A549 (cell line): ENCODE results near the gene NLN. TPM values are rescaled to one million over a fixed set of nuclear protein-coding genes. Genes with fewer than 3 reads are reported as not detected.

Experiments
- ATAC-seq, 2 experiments: fragments of 200-7000 bp in 1 of 2; fragments of >200 bp in 1 of 2; cut with Nextera tagmentation in 1 of 2; cut with Tn5 transposase in 1 of 2; 3 replicates each; pipeline versions ENCODE4 v1.8.0 to v1.9.1; 2018 to 2020; ENCODE audit warnings: mild to moderate bottlenecking in 1 of 2, moderate library complexity in 1 of 2
- CTCF ChIA-PET: fragments of 300-600 bp; sonication (Branson Sonifier 250); formaldehyde crosslinking; extraction: SDS; loops from one replicate; lab custom pipeline; 2021; ENCODE audit warnings: antibody characterized with exemption, inconsistent platforms; lab: Yijun Ruan, JAX
- POLR2A ChIA-PET: fragments of 350-600 bp; formaldehyde crosslinking; extraction: SDS; loops from one replicate; lab custom pipeline; 2021; ENCODE audit warnings: antibody characterized with exemption, inconsistent platforms; lab: Yijun Ruan, JAX
- DNase-seq, 2 experiments: peaks; one replicate each; pipeline versions ENCODE4 v3.0.0 to v3.0.0-alpha.2; 2011 to 2016; ENCODE audit warnings: low read depth in 1 of 2, low spot score in 1 of 2
- FAIRE-seq: peaks from 2 replicates; lab custom pipeline; 2011; peaks lifted over from hg19 to GRCh38; lab: Jason Lieb, UNC
- H3K27ac ChIP-seq, 2 experiments: fragments of >200 bp; sonication (Bioruptor Twin); formaldehyde crosslinking; 3 replicates each; pipeline ENCODE4 v1.5.1; 2016 to 2017
- H3K4me1 ChIP-seq: fragments of >200 bp; sonication (Bioruptor Twin); formaldehyde crosslinking; 3 replicates; pipeline ENCODE4 v1.6.1; 2016
- H3K4me2 ChIP-seq: fragments of >200 bp; sonication (Bioruptor Twin); formaldehyde crosslinking; 3 replicates; pipeline ENCODE4 v1.6.1; 2016
- H3K4me3 ChIP-seq: fragments of >200 bp; sonication (Bioruptor Twin); formaldehyde crosslinking; 3 replicates; pipeline ENCODE4 v1.5.1; 2016
- H3K9me3 ChIP-seq: fragments of >200 bp; sonication (Bioruptor Twin); formaldehyde crosslinking; 3 replicates; pipeline ENCODE4 v1.6.1; 2016
- CBX8 ChIP-seq: fragments of 200-600 bp; sonication (generic); IDR thresholded peaks from 2 replicates; pipeline ENCODE4 v1.6.1; 2016
- CHD2 ChIP-seq: fragments of 150-350 bp; IDR thresholded peaks from 2 replicates; pipeline ENCODE4 v1.6.1; 2014; ENCODE audit warnings: low read length; ENCODE audit not compliant: partially characterized antibody
- CHD4 ChIP-seq: fragments of 200-600 bp; sonication (generic); IDR thresholded peaks from 2 replicates; pipeline ENCODE4 v1.6.1; 2016; ENCODE audit warnings: antibody characterized with exemption, mild to moderate bottlenecking, borderline replicate concordance
- EHF ChIP-seq: fragments of 250-450 bp; sonication (Bioruptor Pico); IDR thresholded peaks from 2 replicates; pipeline ENCODE4 v1.5.0; 2020; ENCODE audit warnings: mild to moderate bottlenecking
- EP300 ChIP-seq, 2 experiments: fragments of >200 bp; sonication (Bioruptor Twin); formaldehyde crosslinking; IDR thresholded peaks; 2 replicates in 1 of 2; 3 replicates in 1 of 2; pipeline ENCODE4 v1.6.1; 2016 to 2017
- ESRRA ChIP-seq: fragments of 150-350 bp; IDR thresholded peaks from 2 replicates; pipeline ENCODE4 v1.6.1; 2014; ENCODE audit warnings: mild to moderate bottlenecking, low read length, borderline replicate concordance
- HDAC2 ChIP-seq: fragments of 200-600 bp; sonication (generic); IDR thresholded peaks from 2 replicates; pipeline ENCODE4 v1.6.1; 2016
- HOXB13 ChIP-seq: fragments of 250-450 bp; sonication (Bioruptor Pico); IDR thresholded peaks from 2 replicates; pipeline ENCODE4 v1.5.0; 2020; ENCODE audit warnings: low read depth, mild to moderate bottlenecking, moderate library complexity
- KDM5A ChIP-seq: fragments of 200-600 bp; sonication (generic); IDR thresholded peaks from 2 replicates; pipeline ENCODE4 v1.6.1; 2016; ENCODE audit warnings: antibody characterized with exemption, mild to moderate bottlenecking
- MAX ChIP-seq: IDR thresholded peaks from 2 replicates; pipeline ENCODE4 v1.6.1; 2012
- NR3C1 ChIP-seq: fragments of >200 bp; sonication (Bioruptor Twin); formaldehyde crosslinking; IDR thresholded peaks from 3 replicates; pipeline ENCODE4 v1.6.1; 2017
- POLR2A ChIP-seq: IDR thresholded peaks from 2 replicates; pipeline ENCODE4 v1.6.1; 2012; ENCODE audit warnings: mild to moderate bottlenecking, low read length
- POLR2AphosphoS2 ChIP-seq: conservative IDR thresholded peaks from 2 replicates; pipeline ENCODE4 v1.6.1; 2012; ENCODE audit warnings: low read length, improper control_type of control experiment, inconsistent platforms
- RARB ChIP-seq: fragments of 250-450 bp; sonication (Bioruptor Pico); IDR thresholded peaks from 2 replicates; pipeline ENCODE4 v1.8.0; 2021; ENCODE audit warnings: mild to moderate bottlenecking, moderate library complexity
- RFX5 ChIP-seq: fragments of 450-650 bp; IDR thresholded peaks from 2 replicates; pipeline ENCODE4 v1.7.1; 2014; ENCODE audit warnings: antibody characterized with exemption, mild to moderate bottlenecking, moderate library complexity
- SMC3 ChIP-seq: fragments of >200 bp; sonication (Bioruptor Twin); formaldehyde crosslinking; IDR thresholded peaks from 3 replicates; pipeline ENCODE4 v1.6.1; 2018; ENCODE audit warnings: inconsistent platforms
- USF2 ChIP-seq: fragments of 450-650 bp; IDR thresholded peaks from 2 replicates; pipeline ENCODE4 v1.6.1; 2014; ENCODE audit warnings: antibody characterized with exemption
- ZC3H11A ChIP-seq: fragments of 450-650 bp; IDR thresholded peaks from 2 replicates; pipeline ENCODE4 v1.6.1; 2014; ENCODE audit warnings: antibody characterized with exemption, mild to moderate bottlenecking
- WGBS: methylation state at CpG from one replicate; pipeline ENCODE4 v1.1.6; 2017; ENCODE audit errors: missing lambda C conversion rate; 5-methylcytosine and 5-hydroxymethylcytosine counted together
- polyA plus RNA-seq, 4 experiments: library from polyadenylated mRNA; depleted of rRNA in 3 of 4; stranded (reverse); fragments of >200 nt; fragmentation: RNase III in 1 of 4; extraction: RNeasy Plus Mini Kit Qiagen cat#74134 plus additional on column Dnase treatment in 1 of 4; gene quantifications; 2 replicates in 3 of 4; 3 replicates in 1 of 4; pipeline ENCODE4 v1.2.3, GENCODE V29; 2011 to 2017
- TF ChIP-seq, protein P1 (sequence below): fragments of >200 bp; sonication (Bioruptor Twin); formaldehyde crosslinking; IDR thresholded peaks from 3 replicates; pipeline ENCODE4 v1.5.1; 2016
- TF ChIP-seq, protein P2 (sequence below): fragments of >200 bp; sonication (Bioruptor Twin); formaldehyde crosslinking; IDR thresholded peaks from 2 replicates; pipeline ENCODE4 v1.6.1; 2016
- TF ChIP-seq, protein P3 (sequence below): IDR thresholded peaks from 2 replicates; pipeline ENCODE4 v1.6.1; 2012

NLN gene
- polyA plus RNA-seq, 2 of the 4 experiments (the other 2 are of a cell fraction): 69.3 to 88.9 TPM

GRCh38 chr5:65736011-65736410, 14.0 kb downstream of the NLN start:
- no peak overlapping the region for H3K4me3 ChIP-seq
- no peak overlapping the region for H3K4me2 ChIP-seq
- WGBS: 97% methylated on average over 1 of the region's 1 CpG
- no peak for DNase-seq
- no peak for TF ChIP-seq SMC3
- TF ChIP-seq NR3C1: no peak
- no peak for TF ChIP-seq ZC3H11A
- H3K9me3 ChIP-seq: no peaks in the 10 kb centered on the region
- H3K4me1 ChIP-seq: peaks cover 17% of the 10 kb centered on the region
- FAIRE-seq: no peak
- ChIA-PET CTCF (no interaction called here), POLR2A (no interaction called here)
- H3K27ac ChIP-seq: no peak overlapping the region
- ATAC-seq: no peak

DNA sequence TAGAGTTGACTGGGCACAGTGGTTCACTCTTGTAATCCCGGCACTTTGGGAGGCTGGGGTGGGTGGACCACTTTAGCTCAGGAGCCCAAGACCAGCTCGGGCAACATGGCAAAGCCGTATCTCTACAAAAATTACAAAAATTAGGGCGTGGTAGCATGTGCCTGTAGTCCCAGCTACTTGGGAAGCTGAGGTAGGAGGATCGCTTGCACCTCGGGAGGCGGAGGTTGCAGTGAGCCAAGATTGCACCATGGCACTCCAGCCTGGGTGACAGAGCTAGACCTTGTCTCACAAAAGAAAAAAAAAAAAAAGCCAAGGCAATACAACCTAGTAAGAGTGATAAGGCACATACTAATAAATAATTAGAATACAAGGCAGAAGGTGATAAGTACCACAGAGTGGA, 15.8 kb downstream of the NLN start:
- 72% methylated on average over 7 of the region's 7 CpGs for WGBS
- ChIA-PET POLR2A (no interaction called here), CTCF (no interaction called here)
- TF ChIP-seq KDM5A (no peak), HDAC2 (no peak), USF2 (no peak), RFX5 (no peak), RARB (CRISPR knock-in tag) (no peak), POLR2A (no peak), HOXB13 (no peak), MAX (no peak)
- TF ChIP-seq, protein P1, sequence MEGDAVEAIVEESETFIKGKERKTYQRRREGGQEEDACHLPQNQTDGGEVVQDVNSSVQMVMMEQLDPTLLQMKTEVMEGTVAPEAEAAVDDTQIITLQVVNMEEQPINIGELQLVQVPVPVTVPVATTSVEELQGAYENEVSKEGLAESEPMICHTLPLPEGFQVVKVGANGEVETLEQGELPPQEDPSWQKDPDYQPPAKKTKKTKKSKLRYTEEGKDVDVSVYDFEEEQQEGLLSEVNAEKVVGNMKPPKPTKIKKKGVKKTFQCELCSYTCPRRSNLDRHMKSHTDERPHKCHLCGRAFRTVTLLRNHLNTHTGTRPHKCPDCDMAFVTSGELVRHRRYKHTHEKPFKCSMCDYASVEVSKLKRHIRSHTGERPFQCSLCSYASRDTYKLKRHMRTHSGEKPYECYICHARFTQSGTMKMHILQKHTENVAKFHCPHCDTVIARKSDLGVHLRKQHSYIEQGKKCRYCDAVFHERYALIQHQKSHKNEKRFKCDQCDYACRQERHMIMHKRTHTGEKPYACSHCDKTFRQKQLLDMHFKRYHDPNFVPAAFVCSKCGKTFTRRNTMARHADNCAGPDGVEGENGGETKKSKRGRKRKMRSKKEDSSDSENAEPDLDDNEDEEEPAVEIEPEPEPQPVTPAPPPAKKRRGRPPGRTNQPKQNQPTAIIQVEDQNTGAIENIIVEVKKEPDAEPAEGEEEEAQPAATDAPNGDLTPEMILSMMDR: no peak
- H3K4me3 ChIP-seq: no peak overlapping the region
- no peak overlapping the region for H3K27ac ChIP-seq
- H3K4me2 ChIP-seq: 0 out of 3 replicates have a peak overlapping the region, but pooled peaks have one; percentile 16
- FAIRE-seq (no peak), ATAC-seq (peak in 1 of 2 experiments; percentile 38; a peak in 2 of 6 replicates), DNase-seq (peak in 1 of 2 experiments; percentile 14)
- no peaks in the 10 kb centered on the region for H3K9me3 ChIP-seq
- H3K4me1 ChIP-seq: peaks cover 23% of the 10 kb centered on the region

DNA sequence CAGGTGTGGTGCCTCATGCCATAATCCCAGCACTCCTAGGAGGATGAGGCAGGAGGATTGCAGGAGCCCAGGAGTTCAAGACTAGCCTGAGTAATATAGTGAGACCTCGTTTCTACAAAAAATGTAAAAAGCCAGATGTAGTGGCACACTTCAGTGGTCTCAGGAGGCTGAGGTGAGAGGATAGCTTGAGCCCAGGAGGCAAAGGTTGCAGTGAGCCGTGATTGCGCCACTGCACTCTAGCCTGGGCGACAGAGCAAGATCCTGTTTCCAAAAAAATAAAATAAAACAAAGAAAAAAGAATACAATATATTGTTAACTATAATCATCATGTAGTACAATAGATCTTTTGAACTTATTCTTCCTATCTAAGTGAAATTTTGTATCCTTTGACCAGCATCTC, 16.3 kb downstream of the NLN start:
- 79% methylated on average over 4 of the region's 4 CpGs for WGBS
- ATAC-seq (peak in 1 of 2 experiments; percentile 21; a peak in 1 of 6 replicates), FAIRE-seq (no peak), DNase-seq (no peak)
- Histone ChIP-seq H3K4me3 (no peak overlapping the region), H3K4me1 (peaks cover 28% of the 10 kb centered on the region), H3K27ac (no peak overlapping the region), H3K4me2 (0 out of 3 replicates have a peak overlapping the region, but pooled peaks have one; percentile 16), H3K9me3 (no peaks in the 10 kb centered on the region)
- CTCF ChIA-PET: interaction anchor here (0.5 kb wide), 1 partner anchor 15 kb away, joined by 5 read pairs; no protein-coding TSS in a partner anchor
- TF ChIP-seq EP300 (IDR thresholded peaks at IDR 0.05) (no peak), CBX8 (no peak), CHD4 (no peak), POLR2AphosphoS2 (no peak), CHD2 (no peak), HDAC2 (no peak), ESRRA (no peak), EHF (CRISPR knock-in tag) (no peak)
- TF ChIP-seq, protein P2, sequence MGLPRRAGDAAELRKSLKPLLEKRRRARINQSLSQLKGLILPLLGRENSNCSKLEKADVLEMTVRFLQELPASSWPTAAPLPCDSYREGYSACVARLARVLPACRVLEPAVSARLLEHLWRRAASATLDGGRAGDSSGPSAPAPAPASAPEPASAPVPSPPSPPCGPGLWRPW: no peak
- TF ChIP-seq, protein P3, sequence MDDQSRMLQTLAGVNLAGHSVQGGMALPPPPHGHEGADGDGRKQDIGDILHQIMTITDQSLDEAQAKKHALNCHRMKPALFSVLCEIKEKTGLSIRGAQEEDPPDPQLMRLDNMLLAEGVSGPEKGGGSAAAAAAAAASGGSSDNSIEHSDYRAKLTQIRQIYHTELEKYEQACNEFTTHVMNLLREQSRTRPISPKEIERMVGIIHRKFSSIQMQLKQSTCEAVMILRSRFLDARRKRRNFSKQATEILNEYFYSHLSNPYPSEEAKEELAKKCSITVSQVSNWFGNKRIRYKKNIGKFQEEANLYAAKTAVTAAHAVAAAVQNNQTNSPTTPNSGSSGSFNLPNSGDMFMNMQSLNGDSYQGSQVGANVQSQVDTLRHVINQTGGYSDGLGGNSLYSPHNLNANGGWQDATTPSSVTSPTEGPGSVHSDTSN: no peak
- POLR2A ChIA-PET: no interaction called here
